ENCODE results near the gene EID1.

GRCh38 chr15:48905847-48906246 lies 27.9 kb downstream of the EID1 start:
- TF ChIP-seq CTCF (IDR thresholded peaks at IDR 0.05; ENCODE audit: insufficient read depth, low read depth, low read length): no peak
- TF ChIP-seq EZH2 (IDR thresholded peaks at IDR 0.05; ENCODE audit: insufficient read depth, low read length): no peak
